T-helper 1 cell treated with Interleukin-12 subunit alpha and Interleukin-12 subunit beta and Interleukin-4 antibody, amounts not matched to agents 30 μg/mL and 1 μg/mL, for 36 hours (primary cell): Measurements from ENCODE around the gene SPINDOC.

Experiments
- H3K27ac Mint-ChIP-seq: one replicate; pipeline ENCODE4 v1.8.0; 2021; ENCODE audit warnings: mild to moderate bottlenecking, mixed read lengths
- H3K27me3 Mint-ChIP-seq: one replicate; pipeline ENCODE4 v1.8.0; 2021; ENCODE audit warnings: low read depth, mixed read lengths
- H3K36me3 Mint-ChIP-seq: one replicate; pipeline ENCODE4 v1.8.0; 2021; ENCODE audit warnings: low read depth, mixed read lengths
- H3K4me1 Mint-ChIP-seq: one replicate; pipeline ENCODE4 v1.8.0; 2021; ENCODE audit warnings: low read depth, mixed read lengths
- H3K4me3 Mint-ChIP-seq: one replicate; pipeline ENCODE4 v1.8.0; 2021; ENCODE audit warnings: mild to moderate bottlenecking, moderate library complexity, mixed read lengths
- H3K9me3 Mint-ChIP-seq: one replicate; pipeline ENCODE4 v1.8.0; 2021; ENCODE audit warnings: mixed read lengths

SPINDOC gene

DNA sequence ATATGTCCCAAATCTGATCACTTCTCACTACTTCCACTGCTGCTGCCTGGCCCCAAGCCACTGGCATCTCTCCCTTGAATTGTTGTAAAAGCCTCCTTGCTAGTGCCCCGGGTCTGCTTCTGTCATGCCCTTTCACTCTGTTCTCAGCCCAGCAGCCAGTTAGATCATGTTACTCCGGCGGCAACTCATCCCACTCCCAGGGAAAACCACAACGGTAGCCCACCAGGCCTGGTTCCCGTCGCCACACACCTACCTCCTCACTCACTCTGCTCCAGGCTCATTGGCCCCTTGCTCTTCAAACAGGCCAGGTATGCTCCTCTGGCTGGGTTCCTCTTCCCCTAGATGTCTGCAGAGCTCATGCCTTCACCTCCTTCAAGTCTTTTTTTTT, 21.9 kb downstream of the SPINDOC start:
- Mint-ChIP-seq H3K27me3 (no peaks in the 10 kb centered on the region), H3K9me3 (no peaks in the 10 kb centered on the region), H3K4me1 (peaks cover 18% of the 10 kb centered on the region), H3K4me3 (no peak overlapping the region), H3K27ac (no peak overlapping the region), H3K36me3 (peaks cover 3% of the 10 kb centered on the region)

DNA sequence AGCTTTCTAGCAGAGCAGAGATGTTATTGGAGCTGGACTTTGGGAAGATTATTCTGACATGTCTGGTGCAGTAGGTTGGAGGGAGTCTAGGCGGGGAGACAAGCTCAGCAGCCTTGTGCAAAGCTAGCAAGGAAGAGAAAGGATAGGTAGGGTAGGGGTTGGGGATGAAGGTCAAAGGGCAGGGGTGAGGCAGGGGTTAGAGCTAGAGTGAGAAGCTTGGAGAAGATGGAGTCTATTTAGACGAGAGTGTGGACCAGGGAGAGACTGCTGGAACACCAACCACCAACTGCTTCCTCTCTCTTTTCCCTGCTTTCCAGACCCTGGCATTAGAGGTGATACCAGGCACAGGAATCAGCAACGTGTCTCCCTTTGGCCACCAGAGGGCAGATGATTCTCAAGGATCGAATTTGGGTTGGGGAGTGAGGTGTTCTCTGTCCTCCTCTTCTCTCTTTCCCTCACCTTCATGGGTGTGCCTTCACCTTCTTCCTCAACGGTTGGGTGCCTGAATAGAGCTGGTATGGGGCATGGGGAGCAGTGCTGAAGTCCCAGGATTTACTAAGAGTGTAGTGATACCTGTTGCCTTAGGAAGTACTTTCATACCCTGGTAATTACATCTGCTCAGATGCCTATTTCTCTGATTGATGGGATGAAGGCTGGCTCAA, 23.9 kb downstream of the SPINDOC start:
- Mint-ChIP-seq H3K27me3 (no peaks in the 10 kb centered on the region), H3K27ac (peak overlapping the region; percentile 82), H3K4me3 (peak overlapping the region; percentile 45), H3K4me1 (peaks cover 37% of the 10 kb centered on the region), H3K9me3 (no peaks in the 10 kb centered on the region), H3K36me3 (peaks cover 19% of the 10 kb centered on the region)

DNA sequence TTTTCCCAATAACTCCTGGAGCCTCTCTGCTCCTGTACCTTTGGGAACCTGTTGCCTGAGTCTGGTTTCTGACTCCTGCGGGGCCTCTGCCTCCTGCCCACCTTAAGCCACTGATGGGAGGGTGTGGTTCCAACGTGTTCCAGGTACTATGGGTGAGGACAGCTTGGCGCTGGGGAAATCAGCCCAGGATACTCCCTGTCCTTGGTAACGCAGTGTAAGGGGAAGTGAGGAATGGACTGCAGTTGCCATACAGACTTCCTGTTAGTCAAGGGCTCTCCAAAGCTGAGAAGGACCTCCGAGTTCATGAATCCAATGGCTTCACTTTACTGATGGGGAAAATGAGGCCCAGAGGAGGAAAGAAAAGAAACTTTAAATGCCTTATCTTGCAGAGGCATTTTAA, 24.5 kb downstream of the SPINDOC start:
- Mint-ChIP-seq H3K36me3 (peaks cover 21% of the 10 kb centered on the region), H3K27me3 (no peaks in the 10 kb centered on the region), H3K4me3 (peak overlapping the region; percentile 12), H3K9me3 (no peaks in the 10 kb centered on the region), H3K27ac (peak overlapping the region; percentile 82), H3K4me1 (peaks cover 39% of the 10 kb centered on the region)

DNA sequence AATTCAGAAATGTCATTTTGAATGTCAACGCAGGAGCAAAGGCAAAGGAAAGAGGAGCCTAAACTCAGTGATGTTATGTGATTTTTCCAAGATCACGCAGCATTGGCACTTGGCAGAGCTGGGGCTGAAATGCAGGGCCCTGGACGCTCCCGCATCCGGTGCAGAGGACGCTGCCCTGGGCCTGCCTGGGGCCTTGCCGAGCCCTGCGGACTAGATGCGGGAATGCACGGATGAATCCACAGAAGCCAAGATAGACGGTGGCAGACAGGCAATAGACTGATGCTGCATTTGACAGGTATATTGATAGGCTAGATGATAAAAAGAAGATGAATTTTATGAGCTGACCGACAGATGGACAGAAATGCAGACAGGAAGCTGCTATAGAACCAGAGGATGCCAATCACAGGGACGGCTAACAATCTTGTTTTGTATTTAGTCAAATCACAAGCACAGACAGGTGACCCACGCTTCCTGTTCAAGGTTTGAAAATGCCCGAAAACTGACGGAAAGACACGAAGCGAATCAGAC, 25.0 kb downstream of the SPINDOC start:
- no peaks in the 10 kb centered on the region for H3K27me3 Mint-ChIP-seq
- peaks cover 26% of the 10 kb centered on the region for H3K36me3 Mint-ChIP-seq
- H3K27ac Mint-ChIP-seq = peak overlapping the region; percentile 82
- H3K9me3 Mint-ChIP-seq = no peaks in the 10 kb centered on the region
- H3K4me3 Mint-ChIP-seq = peak overlapping the region; percentile 78
- H3K4me1 Mint-ChIP-seq = peaks cover 43% of the 10 kb centered on the region

DNA sequence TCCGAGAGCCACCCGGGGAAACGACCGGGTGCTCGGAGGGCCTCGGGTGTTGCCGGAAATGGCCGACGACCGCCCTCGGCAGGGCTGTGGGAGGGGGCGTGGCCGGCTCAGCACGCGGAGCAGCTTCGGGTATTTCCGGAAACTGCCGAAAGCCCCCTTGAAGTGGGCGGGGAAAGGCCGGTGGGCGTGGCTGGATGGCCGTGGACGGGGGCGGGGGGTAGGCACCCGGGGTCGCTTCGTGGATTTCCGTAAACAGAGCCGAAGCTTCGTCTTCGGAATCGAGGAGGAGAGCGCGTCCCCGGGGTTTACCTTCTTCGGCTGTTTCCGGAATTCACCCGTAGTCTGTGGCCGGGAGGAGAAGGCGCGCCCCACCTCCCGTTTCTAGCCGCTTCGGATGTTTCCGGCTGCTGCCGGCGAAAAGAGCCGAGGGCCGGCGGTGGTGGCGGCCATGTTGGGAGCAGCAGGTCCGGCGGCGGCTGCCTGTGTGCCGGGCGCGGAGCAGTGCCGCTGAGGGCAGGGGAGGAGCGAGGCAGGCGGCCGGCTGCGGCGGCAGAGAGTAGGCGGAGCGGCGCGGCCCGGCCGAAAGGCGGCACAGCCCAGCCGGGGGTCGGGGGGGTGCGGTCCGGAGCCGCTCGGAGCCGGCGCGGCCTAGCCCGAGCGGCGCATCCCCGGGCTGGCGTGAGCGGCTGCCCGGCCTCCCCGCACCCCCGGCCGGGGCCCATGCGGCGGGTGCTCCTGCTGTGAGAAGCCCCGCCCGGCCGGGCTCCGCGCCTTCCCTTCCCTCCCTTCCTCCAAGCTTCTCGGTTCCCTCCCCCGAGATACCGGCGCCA, 25.6 kb downstream of the SPINDOC start, which contains the start of gene MARK2:
Gene MARK2, plus strand, starts transcription at position 433 of the 830 bp plus-strand sequence. Its CDS starts 397 bp downstream, at position 830.
- Mint-ChIP-seq H3K36me3 (peaks cover 29% of the 10 kb centered on the region), H3K9me3 (no peaks in the 10 kb centered on the region), H3K27me3 (no peaks in the 10 kb centered on the region), H3K4me1 (peaks cover 47% of the 10 kb centered on the region), H3K4me3 (peak within 1 kb of the TSS; percentile 92), H3K27ac (peak within 1 kb of the TSS; percentile 82)

- H3K36me3 Mint-ChIP-seq = peaks cover 32% of the 10 kb centered on the region
- H3K4me3 Mint-ChIP-seq = peak overlapping the region; percentile 92
- H3K9me3 Mint-ChIP-seq = no peaks in the 10 kb centered on the region
- H3K27me3 Mint-ChIP-seq = no peaks in the 10 kb centered on the region
- H3K4me1 Mint-ChIP-seq = peaks cover 47% of the 10 kb centered on the region
- peak overlapping the region; percentile 66 for H3K27ac Mint-ChIP-seq
Measured at GRCh38 chr11:63839508-63840355, 26.5 kb downstream of the SPINDOC start.

DNA sequence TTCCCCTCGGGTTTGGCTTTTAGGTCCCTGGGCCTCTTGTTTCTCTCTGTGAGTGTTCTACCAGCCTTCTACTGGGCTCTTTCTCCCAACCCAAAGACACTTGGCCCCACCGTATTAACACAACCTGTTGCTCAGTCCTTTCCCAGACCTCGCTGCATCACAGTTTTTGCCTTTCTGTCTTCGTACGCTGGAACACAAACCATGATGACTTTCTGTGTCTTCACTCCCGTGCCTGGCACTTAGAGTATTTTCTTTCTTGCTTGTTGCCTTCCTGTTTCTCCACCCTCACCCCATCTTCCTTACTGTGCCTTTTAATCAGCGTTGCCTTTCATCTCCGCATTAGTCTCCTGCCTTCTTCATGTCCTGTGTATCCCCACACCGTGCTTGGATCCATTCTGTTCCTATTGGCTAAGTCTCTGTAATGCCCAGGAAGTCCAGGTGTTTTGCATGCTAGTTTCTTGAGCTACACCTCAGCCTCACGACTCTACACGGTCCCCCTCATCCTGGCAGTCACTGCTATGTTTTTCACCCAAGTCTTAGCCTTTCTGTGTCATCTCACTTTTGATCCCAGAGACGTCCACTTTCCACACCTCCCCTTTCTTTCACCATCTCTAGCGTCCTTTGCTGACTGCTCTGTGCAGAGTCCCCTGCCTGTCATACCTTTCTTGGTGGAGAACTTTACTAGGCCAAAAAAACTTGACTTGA, 27.3 kb downstream of the SPINDOC start:
- no peaks in the 10 kb centered on the region for H3K27me3 Mint-ChIP-seq

GRCh38 chr11:63841554-63841953, 28.3 kb downstream of the SPINDOC start:
- Mint-ChIP-seq H3K27me3 (no peaks in the 10 kb centered on the region), H3K36me3 (peaks cover 32% of the 10 kb centered on the region), H3K4me1 (peaks cover 47% of the 10 kb centered on the region), H3K27ac (no peak overlapping the region), H3K4me3 (peak overlapping the region; percentile 92), H3K9me3 (no peaks in the 10 kb centered on the region)

More for the DNA sequence above, 27.3 kb downstream of the SPINDOC start:
- peak overlapping the region; percentile 66 for H3K27ac Mint-ChIP-seq
- H3K4me1 Mint-ChIP-seq = peaks cover 47% of the 10 kb centered on the region
- H3K4me3 Mint-ChIP-seq = peak overlapping the region; percentile 92
- H3K9me3 Mint-ChIP-seq = no peaks in the 10 kb centered on the region
- peaks cover 32% of the 10 kb centered on the region for H3K36me3 Mint-ChIP-seq

GRCh38 chr11:63843041-63843440, 29.8 kb downstream of the SPINDOC start:
- H3K27ac Mint-ChIP-seq = no peak overlapping the region
- peaks cover 38% of the 10 kb centered on the region for H3K36me3 Mint-ChIP-seq
- no peaks in the 10 kb centered on the region for H3K27me3 Mint-ChIP-seq
- H3K4me1 Mint-ChIP-seq = peaks cover 46% of the 10 kb centered on the region
- H3K4me3 Mint-ChIP-seq = peak overlapping the region; percentile 46
- no peaks in the 10 kb centered on the region for H3K9me3 Mint-ChIP-seq

GRCh38 chr11:63844836-63845235, 31.6 kb downstream of the SPINDOC start:
- Mint-ChIP-seq H3K4me1 (peaks cover 50% of the 10 kb centered on the region), H3K36me3 (peaks cover 44% of the 10 kb centered on the region), H3K4me3 (no peak overlapping the region), H3K27me3 (no peaks in the 10 kb centered on the region), H3K9me3 (no peaks in the 10 kb centered on the region), H3K27ac (no peak overlapping the region)

GRCh38 chr11:63845303-63845702, 32.0 kb downstream of the SPINDOC start:
- H3K4me1 Mint-ChIP-seq = peaks cover 47% of the 10 kb centered on the region
- H3K4me3 Mint-ChIP-seq = no peak overlapping the region
- H3K27ac Mint-ChIP-seq = no peak overlapping the region
- no peaks in the 10 kb centered on the region for H3K9me3 Mint-ChIP-seq
- no peaks in the 10 kb centered on the region for H3K27me3 Mint-ChIP-seq
- H3K36me3 Mint-ChIP-seq = peaks cover 40% of the 10 kb centered on the region

- Mint-ChIP-seq H3K27me3 (no peaks in the 10 kb centered on the region), H3K9me3 (no peaks in the 10 kb centered on the region), H3K36me3 (peaks cover 39% of the 10 kb centered on the region), H3K4me3 (no peak overlapping the region), H3K27ac (no peak overlapping the region), H3K4me1 (peaks cover 47% of the 10 kb centered on the region)
Measured at GRCh38 chr11:63845911-63846310, 32.7 kb downstream of the SPINDOC start.

DNA sequence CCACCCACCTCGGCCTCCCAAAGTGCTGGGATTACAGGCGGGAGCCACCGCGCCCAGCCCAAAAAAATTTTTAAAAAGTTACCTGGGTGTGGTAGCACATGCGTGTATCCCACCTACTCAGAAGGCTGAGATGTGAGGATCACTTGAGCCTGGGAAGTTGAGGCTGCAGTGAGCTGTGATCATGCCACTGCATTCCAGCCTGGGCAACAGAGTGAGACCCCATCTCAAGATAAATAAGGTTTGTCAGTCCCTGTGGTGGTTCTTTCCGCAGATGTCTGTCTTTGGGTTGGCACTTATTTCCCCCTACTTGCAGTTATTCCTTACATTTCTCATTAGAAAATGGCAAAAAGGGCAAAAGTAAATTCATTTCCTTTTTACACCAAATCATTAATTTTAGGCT, 33.6 kb downstream of the SPINDOC start:
- peaks cover 33% of the 10 kb centered on the region for H3K36me3 Mint-ChIP-seq
- H3K27ac Mint-ChIP-seq = no peak overlapping the region
- H3K4me3 Mint-ChIP-seq = no peak overlapping the region
- no peaks in the 10 kb centered on the region for H3K27me3 Mint-ChIP-seq
- H3K4me1 Mint-ChIP-seq = peaks cover 47% of the 10 kb centered on the region
- no peaks in the 10 kb centered on the region for H3K9me3 Mint-ChIP-seq

DNA sequence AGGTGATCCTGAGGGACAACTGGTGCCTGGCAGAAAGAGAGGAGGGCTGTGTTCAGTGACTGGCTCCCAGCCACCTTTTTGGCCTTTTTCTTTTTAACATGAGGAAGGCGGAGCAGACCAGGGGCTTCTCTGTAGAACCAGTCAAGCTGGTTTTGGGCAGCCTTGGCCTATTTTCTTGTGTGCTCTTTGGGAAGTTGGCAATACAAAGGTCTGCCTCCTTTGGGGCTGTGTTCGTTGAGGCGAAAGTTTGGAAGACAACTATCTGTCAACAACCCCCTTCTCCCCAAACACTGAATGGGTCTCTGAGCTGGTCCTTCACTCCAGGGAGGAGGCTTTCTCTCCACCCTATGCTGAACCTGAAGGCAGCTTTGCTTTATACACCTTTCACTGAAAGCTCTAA, 34.1 kb downstream of the SPINDOC start:
- Mint-ChIP-seq H3K4me3 (no peak overlapping the region), H3K4me1 (peaks cover 47% of the 10 kb centered on the region), H3K27me3 (no peaks in the 10 kb centered on the region), H3K9me3 (no peaks in the 10 kb centered on the region), H3K36me3 (peaks cover 32% of the 10 kb centered on the region), H3K27ac (no peak overlapping the region)
